HG03521 (cell line): ENCODE results near the gene CNTN5.
"Not testable (repeated sequence)": the region's sequence is repeated elsewhere in the genome, so short reads cannot be mapped to it uniquely, and the experiment has no call there.

Experiments
- ATAC-seq: cut with Tn5 transposase; IDR thresholded peaks from one replicate; pipeline ENCODE4 v1.9.1; 2021; ENCODE audit warnings: mild to moderate bottlenecking, moderate library complexity; ENCODE audit not compliant: unreplicated experiment

CNTN5 gene

DNA sequence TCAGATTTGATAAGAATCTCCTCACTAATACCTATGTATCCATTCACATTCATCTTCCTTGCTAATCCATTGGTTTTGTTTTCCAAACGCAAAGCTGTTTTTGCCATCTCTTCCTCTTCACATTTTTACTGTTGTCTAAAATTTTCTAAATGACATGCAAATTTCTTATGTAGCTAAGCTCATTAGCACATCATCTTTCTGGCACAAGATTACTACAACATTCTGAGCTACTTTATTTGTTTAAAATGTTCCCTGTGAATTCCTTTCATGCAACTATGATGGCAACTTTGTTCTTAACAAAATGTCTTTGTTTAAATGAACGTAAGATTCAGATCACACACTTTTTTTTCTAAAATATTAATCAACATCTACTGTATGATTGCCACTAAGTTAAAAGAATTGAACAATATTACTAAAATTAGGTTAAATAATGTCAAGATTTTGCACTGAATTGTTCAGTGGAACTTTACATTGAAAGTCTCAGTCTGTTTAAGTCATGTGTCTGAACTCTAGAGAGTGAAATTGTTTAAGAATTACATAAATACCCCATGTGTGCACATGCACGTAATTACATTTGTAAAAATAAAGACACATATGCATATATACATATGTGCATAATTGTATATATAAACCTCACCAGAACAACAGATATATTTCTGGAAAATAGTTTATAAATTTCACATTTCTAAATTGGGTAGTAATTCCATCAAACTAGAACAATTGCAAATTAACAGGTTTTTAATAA, 688.4 kb downstream of the CNTN5 start:
- ATAC-seq: no peak

- no peak for ATAC-seq
These were observed 695.6 kb downstream of the CNTN5 start for GRCh38 chr11:99716302-99716701.

DNA sequence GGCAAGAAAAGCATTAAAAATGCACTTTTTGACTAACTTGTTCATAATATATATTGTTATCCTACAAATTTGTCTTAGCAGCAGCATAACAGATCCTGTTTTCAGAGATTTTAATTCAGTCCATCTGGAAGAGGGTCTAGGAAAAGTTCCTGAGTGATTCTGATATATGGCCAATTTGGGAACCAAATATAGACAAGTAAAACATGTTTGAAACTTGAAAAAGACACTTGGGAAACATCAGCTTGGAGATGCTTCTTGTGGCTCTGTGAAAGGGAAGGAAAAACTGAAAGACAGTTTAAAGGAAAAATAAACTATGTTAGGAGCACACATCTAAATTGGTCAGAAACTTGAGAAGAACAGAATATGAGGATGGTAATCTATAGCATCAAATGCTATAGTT, 697.5 kb downstream of the CNTN5 start:
- no peak for ATAC-seq

- no peak for ATAC-seq
These were observed 718.8 kb downstream of the CNTN5 start for GRCh38 chr11:99739464-99740089.

DNA sequence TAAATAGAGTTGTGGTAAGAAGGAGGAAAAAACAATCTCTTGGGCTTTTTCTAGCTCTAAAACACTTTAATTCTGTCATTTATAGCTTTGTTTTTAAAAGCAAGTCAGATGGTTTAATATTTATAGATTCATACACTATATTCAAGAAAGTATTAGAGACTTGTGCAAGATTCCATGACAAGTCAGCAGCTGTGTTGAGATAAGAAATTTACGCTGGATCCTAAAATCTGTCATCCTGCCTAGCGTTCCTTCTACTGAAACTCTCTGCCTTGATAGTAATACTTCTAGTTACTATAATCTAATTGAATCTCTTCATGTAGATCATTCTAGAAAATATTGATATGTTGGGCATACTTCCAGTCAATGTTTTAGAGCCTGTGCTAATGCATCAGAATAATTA, 721.8 kb downstream of the CNTN5 start:
- no peak for ATAC-seq

- no peak for ATAC-seq
These were observed 739.0 kb downstream of the CNTN5 start for GRCh38 chr11:99759787-99760186.

- no peak for ATAC-seq
These were observed 746.1 kb downstream of the CNTN5 start for GRCh38 chr11:99766811-99767210.

GRCh38 chr11:99773646-99774045, 752.9 kb downstream of the CNTN5 start:
- no peak for ATAC-seq

- no peak for ATAC-seq
These were observed 760.3 kb downstream of the CNTN5 start for GRCh38 chr11:99781074-99781473.

DNA sequence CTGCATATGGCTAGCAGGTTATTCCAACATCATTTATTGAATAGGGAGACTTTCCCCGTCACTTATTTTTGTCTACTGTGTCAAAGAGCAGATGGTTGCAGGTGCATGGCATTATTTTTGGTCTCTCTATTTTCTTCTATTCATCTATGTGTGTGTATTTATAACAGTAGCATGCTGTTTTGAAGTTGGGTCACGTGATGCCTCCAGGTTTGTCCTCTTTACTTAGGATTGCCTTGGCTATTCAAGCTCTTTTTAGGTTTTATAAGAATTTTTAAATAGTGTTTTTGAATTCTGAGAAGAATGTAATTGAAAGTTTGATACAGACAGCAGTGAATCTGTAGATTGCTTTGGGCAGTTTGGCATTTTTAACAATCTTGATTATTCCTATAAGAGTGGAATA, 770.6 kb downstream of the CNTN5 start:
- no peak for ATAC-seq

DNA sequence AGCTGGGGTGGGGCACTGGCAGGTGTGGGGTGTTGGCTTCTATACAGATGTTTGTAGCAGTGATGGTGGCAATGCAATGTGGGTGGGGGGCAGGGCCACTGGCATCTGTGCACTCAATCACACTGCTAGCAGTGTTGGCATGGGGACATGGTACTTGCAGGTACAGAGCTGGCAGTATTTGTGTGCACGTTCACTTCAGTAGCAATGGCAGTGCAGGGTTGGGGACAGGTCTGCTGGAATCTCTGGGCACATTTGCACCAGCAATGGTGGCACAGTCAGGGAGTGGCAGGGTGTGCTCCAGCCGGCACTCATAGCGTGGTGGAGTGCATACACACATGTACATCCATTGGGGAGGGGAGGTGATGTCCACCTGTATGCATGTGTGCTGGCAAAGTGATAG, 775.2 kb downstream of the CNTN5 start:
- ATAC-seq: no peak

DNA sequence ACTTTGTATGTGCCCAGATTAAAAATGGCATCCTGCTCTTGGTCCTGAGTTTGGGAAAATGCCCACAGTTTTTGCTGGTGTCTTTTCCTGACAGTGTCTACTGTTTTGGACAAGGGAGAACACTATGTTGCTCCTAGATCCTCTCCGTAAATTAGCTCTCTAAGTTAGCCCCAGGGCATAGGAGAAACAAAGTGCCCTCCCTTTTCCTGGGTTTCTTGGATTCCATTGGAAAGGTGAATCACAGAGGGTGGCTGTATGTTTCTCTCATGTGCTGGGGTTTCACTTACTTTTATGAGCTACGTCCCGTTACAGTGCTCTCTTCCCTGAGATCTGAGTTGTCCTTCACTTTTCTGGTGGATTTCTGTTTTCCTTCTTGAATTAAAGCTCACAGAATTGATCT, 782.8 kb downstream of the CNTN5 start:
- ATAC-seq: no peak

DNA sequence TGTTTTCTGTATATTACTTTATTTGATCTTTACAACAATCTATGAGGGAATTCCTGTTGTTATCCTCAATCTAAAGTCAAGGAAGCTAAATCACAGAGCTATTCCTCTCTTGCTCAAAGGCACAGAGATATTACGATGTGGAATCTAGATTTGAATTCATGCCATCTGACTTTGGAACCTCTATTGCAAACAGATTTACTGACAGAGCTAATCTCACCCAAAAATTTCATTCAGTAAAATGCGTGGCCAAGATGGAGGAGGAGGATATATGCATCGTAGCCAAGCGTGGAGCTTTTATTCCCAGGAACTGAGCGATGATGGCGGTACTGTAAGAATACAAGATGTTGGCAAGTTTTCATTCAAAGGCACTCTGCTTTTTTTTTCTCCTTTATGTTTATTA, 791.8 kb downstream of the CNTN5 start:
- no peak for ATAC-seq

GRCh38 chr11:99814021-99814420, 793.3 kb downstream of the CNTN5 start:
- ATAC-seq: no peak

GRCh38 chr11:99814738-99815137, 794.0 kb downstream of the CNTN5 start:
- ATAC-seq: no peak

GRCh38 chr11:99818991-99819390, 798.2 kb downstream of the CNTN5 start:
- no peak for ATAC-seq

- ATAC-seq: no peak
These were observed 802.3 kb downstream of the CNTN5 start for GRCh38 chr11:99822846-99823565.

DNA sequence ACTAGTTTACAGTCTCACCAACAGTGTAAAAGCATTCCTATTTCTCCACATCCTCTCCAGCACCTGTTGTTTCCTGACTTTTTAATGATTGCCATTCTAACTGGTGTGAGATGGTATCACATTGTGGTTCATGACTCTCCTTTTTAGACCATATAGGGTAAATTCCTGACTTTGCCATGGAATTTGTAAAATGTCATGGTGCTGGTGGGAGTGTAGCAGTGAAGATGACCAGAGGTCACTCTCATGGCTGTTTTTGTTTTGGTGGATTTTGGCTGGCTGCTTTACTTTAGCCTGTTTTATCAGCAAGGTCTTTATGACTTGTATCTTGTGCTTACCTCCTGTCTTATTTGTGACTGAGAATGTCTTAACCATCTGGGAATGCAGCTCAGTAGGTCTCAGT, 816.0 kb downstream of the CNTN5 start:
- ATAC-seq: not testable (repeated sequence)

- no peak for ATAC-seq
These were observed 821.1 kb downstream of the CNTN5 start for GRCh38 chr11:99841885-99842284.

- ATAC-seq: no peak
These were observed 845.2 kb downstream of the CNTN5 start for GRCh38 chr11:99865951-99866350.

GRCh38 chr11:99881610-99882009, 860.9 kb downstream of the CNTN5 start:
- ATAC-seq: no peak

DNA sequence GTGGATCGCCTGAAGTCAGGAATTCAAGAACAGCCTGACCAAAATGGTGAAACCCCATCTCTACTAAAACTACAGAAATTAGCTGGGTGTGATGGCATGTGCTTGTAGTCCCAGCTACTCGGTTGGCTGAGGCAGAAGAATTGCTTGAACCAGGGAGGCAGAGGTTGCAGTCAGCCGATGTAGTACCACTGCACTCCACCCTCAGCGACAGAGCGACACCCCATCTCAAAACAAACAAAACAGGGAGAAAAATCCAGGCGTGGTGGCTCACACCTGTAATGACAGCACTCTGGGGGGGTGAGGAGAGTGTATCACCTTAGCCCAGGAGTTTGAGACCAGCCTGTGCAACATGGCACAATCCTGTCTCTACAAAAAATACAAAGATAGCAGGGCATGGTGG, 864.0 kb downstream of the CNTN5 start:
- no peak for ATAC-seq
